Esophagus squamous epithelium (tissue), 4 donors: Measurements from ENCODE around the gene ANKH.

Source experiments
- CTCF ChIP-seq, 6 experiments: fragments of 450-650 bp in 4 of 6; fragments of 200-600 bp in 2 of 6; sonication (generic) in 2 of 6; IDR thresholded peaks; one replicate each; pipeline ENCODE4 v1.5.1; 2016 to 2019; ENCODE audit warnings: antibody characterized with exemption in 6 of 6, mild to moderate bottlenecking in 4 of 6, moderate library complexity in 4 of 6
- POLR2A ChIP-seq, 4 donors: fragments of 450-650 bp; IDR thresholded peaks; one replicate each; pipeline ENCODE4 v1.6.1; 2017; ENCODE audit warnings: antibody characterized with exemption in 4 of 4, mild to moderate bottlenecking in 4 of 4, moderate library complexity in 3 of 4

GRCh38 chr5:14665101-14665822, 206.3 kb downstream of the ANKH start:
- TF ChIP-seq POLR2A (IDR thresholded peaks at IDR 0.05), result no peak
- no peak for TF ChIP-seq CTCF (IDR thresholded peaks at IDR 0.05)
